Choroid plexus epithelial cell (primary cell): ENCODE results near the gene MTFMT.
A peak's percentile ranks its signal among the peaks of the same experiment; 100 is the strongest.
"Not testable (repeated sequence)": the region's sequence is repeated elsewhere in the genome, so short reads cannot be mapped to it uniquely, and the experiment has no call there.

ENCODE experiments used
- DNase-seq: peaks from one replicate; pipeline ENCODE4 v3.0.0-alpha.2; 2010; ENCODE audit warnings: low read depth
- H3K4me3 ChIP-seq: 2 replicates; pipeline ENCODE4 v1.5.1; 2011; ENCODE audit warnings: low read depth, mild to moderate bottlenecking, control low read depth, low read length, moderate library complexity
- TF ChIP-seq, protein P1 (sequence below): conservative IDR thresholded peaks from 2 replicates; pipeline ENCODE4 v1.5.1; 2011; ENCODE audit warnings: low read depth, mild to moderate bottlenecking, control low read depth, inconsistent platforms, low read length, moderate library complexity

Gene MTFMT

DNA sequence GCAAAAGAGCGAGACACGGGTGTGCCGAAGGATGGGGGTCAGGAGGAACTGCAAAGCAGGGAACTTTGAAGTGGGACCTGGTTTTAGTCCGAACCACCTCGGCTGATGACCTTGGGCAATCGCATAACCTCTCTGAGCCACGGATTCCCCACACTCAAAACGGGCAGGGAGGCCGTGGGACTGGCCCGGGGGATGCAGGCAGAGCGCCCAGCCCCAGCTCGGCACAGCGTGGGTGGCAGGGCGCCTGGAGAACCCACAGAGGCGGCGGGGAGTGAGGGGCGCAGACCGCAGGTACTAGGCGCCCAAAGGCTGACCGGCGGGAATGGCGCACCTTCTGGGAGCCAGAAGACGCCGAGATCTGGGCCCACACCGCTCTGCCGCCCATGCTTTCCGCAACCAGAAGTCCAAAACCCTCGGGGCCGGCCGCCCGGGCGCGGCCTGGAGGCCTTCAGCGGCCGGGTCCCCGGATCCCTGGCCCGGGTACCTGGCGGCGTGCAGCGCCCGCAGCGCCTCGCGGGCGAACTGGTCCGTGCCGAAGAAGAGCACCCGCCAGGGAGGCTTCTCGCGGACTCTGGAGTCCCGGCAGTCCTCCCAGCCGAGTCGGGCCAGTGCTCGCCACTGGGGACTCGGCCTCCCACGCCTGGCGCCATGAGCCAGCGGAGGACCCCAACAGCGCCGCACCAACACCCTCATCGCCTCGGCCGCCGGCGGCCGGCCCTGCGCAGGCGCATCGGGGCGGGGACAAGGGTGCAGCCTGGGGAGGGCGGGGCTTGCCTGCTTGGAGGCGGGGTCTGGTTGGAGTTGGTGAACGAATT is at the start of gene MTFMT:
MTFMT (minus strand) TSS at position 719 of the 815 bp plus-strand sequence; CDS start at position 693, 26 bp downstream.
- peak within 1 kb of the TSS; percentile 86 for H3K4me3 ChIP-seq
- DNase-seq, result peak; percentile 82
- TF ChIP-seq, protein P1, sequence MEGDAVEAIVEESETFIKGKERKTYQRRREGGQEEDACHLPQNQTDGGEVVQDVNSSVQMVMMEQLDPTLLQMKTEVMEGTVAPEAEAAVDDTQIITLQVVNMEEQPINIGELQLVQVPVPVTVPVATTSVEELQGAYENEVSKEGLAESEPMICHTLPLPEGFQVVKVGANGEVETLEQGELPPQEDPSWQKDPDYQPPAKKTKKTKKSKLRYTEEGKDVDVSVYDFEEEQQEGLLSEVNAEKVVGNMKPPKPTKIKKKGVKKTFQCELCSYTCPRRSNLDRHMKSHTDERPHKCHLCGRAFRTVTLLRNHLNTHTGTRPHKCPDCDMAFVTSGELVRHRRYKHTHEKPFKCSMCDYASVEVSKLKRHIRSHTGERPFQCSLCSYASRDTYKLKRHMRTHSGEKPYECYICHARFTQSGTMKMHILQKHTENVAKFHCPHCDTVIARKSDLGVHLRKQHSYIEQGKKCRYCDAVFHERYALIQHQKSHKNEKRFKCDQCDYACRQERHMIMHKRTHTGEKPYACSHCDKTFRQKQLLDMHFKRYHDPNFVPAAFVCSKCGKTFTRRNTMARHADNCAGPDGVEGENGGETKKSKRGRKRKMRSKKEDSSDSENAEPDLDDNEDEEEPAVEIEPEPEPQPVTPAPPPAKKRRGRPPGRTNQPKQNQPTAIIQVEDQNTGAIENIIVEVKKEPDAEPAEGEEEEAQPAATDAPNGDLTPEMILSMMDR, result peak; percentile 2

GRCh38 chr15:65077981-65078352 is 48.5 kb upstream of the MTFMT start:
- DNase-seq, result peak; percentile 67
- TF ChIP-seq, protein P1, result peak; percentile 80
- H3K4me3 ChIP-seq, result no peak overlapping the region

GRCh38 chr15:65077291-65077980 is 48.0 kb upstream of the MTFMT start:
- DNase-seq, result no peak
- TF ChIP-seq, protein P1, result no peak
- H3K4me3 ChIP-seq, result no peak overlapping the region

DNA sequence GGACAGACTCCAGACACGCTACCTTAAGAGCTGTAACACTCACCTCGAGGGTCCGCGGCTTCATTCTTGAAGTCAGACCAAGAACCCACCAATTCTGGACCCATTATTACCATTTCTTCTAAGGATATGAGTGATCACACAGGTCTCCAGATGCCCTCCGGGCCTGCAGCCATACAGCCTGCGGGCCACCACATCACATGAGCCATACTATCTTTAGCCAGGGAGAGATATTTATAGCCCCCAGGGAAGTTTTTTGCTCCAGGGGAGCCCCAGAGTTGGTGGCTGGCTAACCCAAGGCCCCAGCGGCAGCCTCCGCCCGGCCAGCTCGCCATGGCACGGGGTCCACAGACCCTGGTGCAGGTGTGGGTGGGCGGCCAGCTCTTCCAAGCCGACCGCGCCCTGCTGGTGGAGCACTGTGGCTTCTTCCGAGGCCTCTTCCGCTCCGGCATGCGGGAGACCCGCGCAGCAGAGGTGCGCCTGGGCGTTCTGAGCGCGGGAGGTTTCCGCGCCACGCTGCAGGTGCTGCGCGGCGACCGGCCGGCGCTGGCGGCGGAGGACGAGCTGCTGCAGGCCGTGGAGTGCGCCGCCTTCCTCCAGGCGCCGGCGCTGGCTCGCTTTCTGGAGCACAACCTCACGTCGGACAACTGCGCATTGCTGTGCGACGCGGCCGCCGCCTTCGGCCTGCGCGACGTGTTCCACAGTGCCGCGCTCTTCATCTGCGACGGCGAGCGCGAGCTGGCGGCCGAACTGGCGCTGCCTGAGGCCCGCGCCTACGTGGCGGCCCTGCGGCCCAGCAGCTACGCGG is 47.2 kb upstream of the MTFMT start, which contains the start of gene KBTBD13:
KBTBD13 (plus strand) TSS at position 261 of the 805 bp plus-strand sequence; CDS start at position 331, 70 bp downstream.
- TF ChIP-seq, protein P1, result no peak
- no peak within 1 kb of the TSS for H3K4me3 ChIP-seq
- no peak for DNase-seq

DNA sequence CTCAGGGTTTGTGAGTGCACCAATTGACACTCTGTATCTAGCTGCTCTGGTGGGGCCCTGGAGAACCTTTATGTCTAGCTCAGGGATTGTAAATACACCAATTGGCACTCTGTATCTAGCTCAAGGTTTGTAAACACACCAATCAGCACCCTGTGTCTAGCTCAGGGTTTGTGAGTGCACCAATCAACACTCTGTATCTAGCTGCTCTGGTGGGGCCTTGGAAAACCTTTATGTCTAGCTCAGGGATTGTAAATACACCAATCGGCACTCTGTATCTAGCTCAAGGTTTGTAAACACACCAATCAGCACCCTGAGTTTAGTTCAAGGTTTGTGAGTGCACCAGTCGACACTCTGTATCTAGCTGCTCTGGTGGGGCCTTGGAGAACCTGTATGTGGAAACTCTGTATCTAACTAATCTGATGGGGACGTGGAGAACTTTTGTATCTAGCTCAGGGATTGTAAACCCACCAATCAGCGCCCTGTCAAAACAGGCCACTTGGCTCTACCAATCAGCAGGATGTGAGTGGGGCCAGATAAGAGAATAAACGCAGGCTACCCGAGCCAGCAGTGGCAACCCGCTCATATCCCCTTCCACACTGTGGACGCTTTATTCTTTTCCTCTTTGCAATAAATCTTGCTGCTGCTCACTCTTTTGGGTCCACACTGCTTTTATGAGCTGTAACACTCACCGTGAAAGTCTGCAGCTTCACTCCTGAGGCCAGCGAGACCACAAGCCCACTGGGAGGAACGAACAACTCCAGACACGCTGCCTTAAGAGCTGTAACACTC is 46.4 kb upstream of the MTFMT start:
- not testable (repeated sequence) for DNase-seq, H3K4me3 ChIP-seq

- DNase-seq, H3K4me3 ChIP-seq: not testable (repeated sequence)
Measured at GRCh38 chr15:65074946-65075345, 45.5 kb upstream of the MTFMT start.

GRCh38 chr15:65072617-65073016 is 43.2 kb upstream of the MTFMT start:
- no peak for DNase-seq
- H3K4me3 ChIP-seq, result no peak overlapping the region
- TF ChIP-seq, protein P1, result no peak
